RWPE1 (cell line): ENCODE data around the gene GLRA2.
A peak's percentile ranks its signal among the peaks of the same experiment; 100 is the strongest.

Experiments
- CTCF ChIA-PET: fragments of 350-600 bp; sonication (Branson Sonifier 250); formaldehyde crosslinking; extraction: SDS; loops from one replicate; lab custom pipeline; 2021; lab: Yijun Ruan, JAX
- POLR2A ChIA-PET: fragments of 400-600 bp; formaldehyde crosslinking; extraction: SDS; loops from one replicate; lab custom pipeline; 2020; ENCODE audit warnings: antibody characterized with exemption; ENCODE audit not compliant: low non-redundant PET; lab: Yijun Ruan, JAX
- DNase-seq: peaks from one replicate; pipeline ENCODE4 v3.0.0; 2012; ENCODE audit warnings: low spot score
- H3K27ac ChIP-seq: fragments of 450-650 bp; 2 replicates; pipeline ENCODE4 v1.5.1; 2017
- CTCF ChIP-seq: fragments of 450-650 bp; conservative IDR thresholded peaks from 2 replicates; pipeline ENCODE4 v1.5.1; 2017; ENCODE audit warnings: low read depth, mild to moderate bottlenecking

The GLRA2 gene

GRCh38 chrX:14641681-14642655 lies 112.6 kb downstream of the GLRA2 start:
- no peak for TF ChIP-seq CTCF
- H3K27ac ChIP-seq = no peak overlapping the region
- POLR2A ChIA-PET = no interaction called here
- DNase-seq = no peak
- CTCF ChIA-PET = no interaction called here

- ChIA-PET CTCF (no interaction called here), POLR2A (no interaction called here)
- TF ChIP-seq CTCF = no peak
- H3K27ac ChIP-seq = no peak overlapping the region
- no peak for DNase-seq
Observed at GRCh38 chrX:14660970-14661369, 131.6 kb downstream of the GLRA2 start.

- DNase-seq = no peak
- no peak overlapping the region for H3K27ac ChIP-seq
- ChIA-PET CTCF (no interaction called here), POLR2A (no interaction called here)
- no peak for TF ChIP-seq CTCF
Observed at GRCh38 chrX:14670819-14671218, 141.5 kb downstream of the GLRA2 start.

GRCh38 chrX:14672611-14673172 lies 143.4 kb downstream of the GLRA2 start:
- no peak for TF ChIP-seq CTCF
- H3K27ac ChIP-seq = no peak overlapping the region
- POLR2A ChIA-PET = no interaction called here
- CTCF ChIA-PET = no interaction called here
- no peak for DNase-seq

- POLR2A ChIA-PET = no interaction called here
- TF ChIP-seq CTCF = no peak
- H3K27ac ChIP-seq = no peak overlapping the region
- CTCF ChIA-PET = no interaction called here
- no peak for DNase-seq
Observed at GRCh38 chrX:14673236-14673635, 143.9 kb downstream of the GLRA2 start.

GRCh38 chrX:14673764-14674163 lies 144.4 kb downstream of the GLRA2 start:
- ChIA-PET POLR2A (no interaction called here), CTCF (interaction anchor here (0.7 kb wide), 1 partner anchor 256 kb away, joined by 3 read pairs; no protein-coding TSS in a partner anchor)
- TF ChIP-seq CTCF = no peak
- peak; percentile 70 for DNase-seq
- H3K27ac ChIP-seq = no peak overlapping the region
